Thymus (tissue), 14 donors: Measurements from ENCODE around the gene SPATA31D1. TPM values are rescaled to one million over a fixed set of nuclear protein-coding genes. Genes with fewer than 3 reads are reported as not detected.
"Not testable (repeated sequence)": the region's sequence is repeated elsewhere in the genome, so short reads cannot be mapped to it uniquely, and the experiment has no call there.

Source experiments
- DNase-seq, 9 donors: peaks; one replicate each; pipeline ENCODE4 v3.0.0-alpha.2; 2013; ENCODE audit warnings: low spot score in 9 of 9, low read depth in 6 of 9, missing footprints in 1 of 9
- H3K27ac ChIP-seq, 2 donors: one replicate each; pipeline ENCODE4 v1.5.1; 2013; ENCODE audit warnings: control low read depth in 1 of 2, low read depth in 1 of 2, low read length in 1 of 2, mild to moderate bottlenecking in 1 of 2, moderate library complexity in 1 of 2
- H3K27me3 ChIP-seq, 2 donors: one replicate each; pipeline ENCODE4 v1.5.1; 2013; ENCODE audit warnings: low read length in 1 of 2; ENCODE audit not compliant: control insufficient read depth in 2 of 2, insufficient read depth in 1 of 2
- H3K36me3 ChIP-seq, 2 donors: one replicate each; pipeline ENCODE4 v1.5.1; 2013; ENCODE audit warnings: low read length in 1 of 2, mild to moderate bottlenecking in 1 of 2, moderate library complexity in 1 of 2; ENCODE audit not compliant: control insufficient read depth in 2 of 2, insufficient read depth in 2 of 2
- H3K4me1 ChIP-seq, 2 donors: one replicate each; pipeline ENCODE4 v1.5.1; 2013; ENCODE audit warnings: low read length in 2 of 2; ENCODE audit not compliant: control insufficient read depth in 2 of 2, insufficient read depth in 2 of 2
- H3K4me3 ChIP-seq, 2 donors: one replicate each; pipeline ENCODE4 v1.5.1; 2013; ENCODE audit warnings: low read length in 2 of 2, control low read depth in 1 of 2, mild to moderate bottlenecking in 1 of 2
- H3K9me3 ChIP-seq, 2 donors: one replicate each; pipeline ENCODE4 v1.5.1; 2013; ENCODE audit warnings: low read length in 1 of 2, mild to moderate bottlenecking in 1 of 2; ENCODE audit not compliant: control insufficient read depth in 2 of 2, insufficient read depth in 1 of 2
- WGBS: extraction: QIAGEN DNeasy Blood & Tissue Kit; methylation state at CpG from one replicate; pipeline ENCODE4 v1.1.7; 2013; 5-methylcytosine and 5-hydroxymethylcytosine counted together
- long read RNA-seq, 10 donors: transcript quantifications; one replicate each; lab custom pipeline, GENCODE V29; 2026
- polyA plus RNA-seq: library from polyadenylated mRNA; stranded (reverse); fragments of 200-250 nt; gene quantifications from one replicate; pipeline ENCODE4 v1.2.3, GENCODE V29; 2013
- total RNA-seq: library from RNA; stranded (reverse); fragments of 120-200 nt; gene quantifications from one replicate; pipeline ENCODE4 v1.2.4, GENCODE V29; 2013
- donor health status: healthy.

Gene SPATA31D1
- total RNA-seq: not detected
- polyA plus RNA-seq: under 0.01 TPM
- long read RNA-seq, donor 1: 0 reads
- long read RNA-seq, donor 2: 0 reads
- long read RNA-seq, donor 3: 0 reads
- long read RNA-seq, donor 4: 0 reads
- long read RNA-seq, donor 5: 0 reads
- long read RNA-seq, donor 6: 0 reads
- long read RNA-seq, donor 7: 0 reads
- long read RNA-seq, donor 8: 0 reads
- long read RNA-seq, donor 9: 0 reads
- long read RNA-seq, donor 10: 0 reads

- not testable (repeated sequence) for H3K27ac ChIP-seq, H3K36me3 ChIP-seq, H3K4me3 ChIP-seq, H3K9me3 ChIP-seq, H3K27me3 ChIP-seq, H3K4me1 ChIP-seq, DNase-seq
- WGBS: 95% methylated on average over 1 of the region's 1 CpG
Measured at GRCh38 chr9:81988472-81988871, at the start of gene SPATA31D1. TSS of gene SPATA31D1 (plus strand) at chr9:81988772. CDS start at chr9:81988819, 47 bp downstream.

GRCh38 chr9:81943393-81943792, 45.2 kb upstream of the SPATA31D1 start, which contains the start of gene SPATA31D3:
TSS of gene SPATA31D3 (plus strand) at chr9:81943500. CDS start at chr9:81943586, 86 bp downstream.
- H3K4me1 ChIP-seq, H3K27me3 ChIP-seq, H3K9me3 ChIP-seq, H3K27ac ChIP-seq, H3K4me3 ChIP-seq, DNase-seq, H3K36me3 ChIP-seq: not testable (repeated sequence)
- no CpG with 5 or more reads among the region's 2 CpGs for WGBS

- not testable (repeated sequence) for H3K4me3 ChIP-seq, H3K27ac ChIP-seq, H3K27me3 ChIP-seq, H3K36me3 ChIP-seq, DNase-seq, H3K9me3 ChIP-seq, H3K4me1 ChIP-seq
- 90% methylated on average over 1 of the region's 3 CpGs for WGBS
Measured at GRCh38 chr9:81948650-81949049, 39.9 kb upstream of the SPATA31D1 start.

- 98% methylated on average over 1 of the region's 1 CpG for WGBS
- Histone ChIP-seq H3K4me3 (no peak overlapping the region), H3K27me3 (no peaks in the 10 kb centered on the region), H3K4me1 (no peaks in the 10 kb centered on the region), H3K9me3 (peaks cover 0 to 3% of the 10 kb centered on the region in 2 donors), H3K36me3 (no peaks in the 10 kb centered on the region), H3K27ac (no peak overlapping the region)
- DNase-seq: no peak
Measured at GRCh38 chr9:81953096-81953495, 35.5 kb upstream of the SPATA31D1 start.

GRCh38 chr9:81955625-81956024, 32.9 kb upstream of the SPATA31D1 start:
- Histone ChIP-seq H3K27ac (no peak overlapping the region), H3K4me1 (no peaks in the 10 kb centered on the region), H3K36me3 (no peaks in the 10 kb centered on the region), H3K27me3 (no peaks in the 10 kb centered on the region), H3K4me3 (no peak overlapping the region), H3K9me3 (peaks cover 0 to 3% of the 10 kb centered on the region in 2 donors)
- DNase-seq: no peak

- H3K4me3 ChIP-seq: no peak overlapping the region
- H3K27ac ChIP-seq: no peak overlapping the region
- no peaks in the 10 kb centered on the region for H3K27me3 ChIP-seq
- peaks cover 0 to 6% of the 10 kb centered on the region in 2 donors for H3K9me3 ChIP-seq
- no peak for DNase-seq
- no peaks in the 10 kb centered on the region for H3K36me3 ChIP-seq
- WGBS: 92% methylated on average over 6 of the region's 6 CpGs
- no peaks in the 10 kb centered on the region for H3K4me1 ChIP-seq
Measured at GRCh38 chr9:81964218-81965171, 24.1 kb upstream of the SPATA31D1 start.

- H3K9me3 ChIP-seq: peaks cover 0 to 6% of the 10 kb centered on the region in 2 donors
- no peaks in the 10 kb centered on the region for H3K4me1 ChIP-seq
- whole genome bisulfite sequencing: 97% methylated on average over 3 of the region's 3 CpGs
- no peak overlapping the region for H3K27ac ChIP-seq
- no peak overlapping the region for H3K4me3 ChIP-seq
- no peaks in the 10 kb centered on the region for H3K27me3 ChIP-seq
- no peaks in the 10 kb centered on the region for H3K36me3 ChIP-seq
- DNase-seq: no peak
Measured at GRCh38 chr9:81968026-81968425, 20.5 kb upstream of the SPATA31D1 start.

- Histone ChIP-seq H3K4me3 (no peak overlapping the region), H3K36me3 (no peaks in the 10 kb centered on the region), H3K9me3 (peaks cover 0 to 8% of the 10 kb centered on the region in 2 donors), H3K4me1 (no peaks in the 10 kb centered on the region), H3K27ac (no peak overlapping the region), H3K27me3 (no peaks in the 10 kb centered on the region)
- DNase-seq: no peak
Measured at GRCh38 chr9:81969971-81970370, 18.6 kb upstream of the SPATA31D1 start.

GRCh38 chr9:81971727-81972126, 16.8 kb upstream of the SPATA31D1 start:
- DNase-seq: no peak
- peaks cover 2 to 13% of the 10 kb centered on the region in 2 donors for H3K9me3 ChIP-seq
- H3K4me1 ChIP-seq: no peaks in the 10 kb centered on the region
- no peak overlapping the region for H3K27ac ChIP-seq
- H3K36me3 ChIP-seq: no peaks in the 10 kb centered on the region
- no peak overlapping the region for H3K4me3 ChIP-seq
- H3K27me3 ChIP-seq: no peaks in the 10 kb centered on the region
